Lower leg skin (tissue), 4 donors: ENCODE data around the gene DUSP5. TPM values are rescaled to one million over a fixed set of nuclear protein-coding genes. Genes with fewer than 3 reads are reported as not detected.

Experiments
- DNase-seq, 2 donors: peaks; one replicate each; pipeline ENCODE4 v3.0.0-alpha.2; 2019; ENCODE audit warnings: low spot score in 2 of 2
- H3K4me3 ChIP-seq: fragments of 200-600 bp; sonication (generic); 2 replicates; pipeline ENCODE4 v1.5.1; 2017; ENCODE audit warnings: mild to moderate bottlenecking, low read depth; ENCODE audit not compliant: poor library complexity, severe bottlenecking
- CTCF ChIP-seq, 3 donors: fragments of 450-650 bp; IDR thresholded peaks; one replicate each; pipeline ENCODE4 v1.5.1; 2016; ENCODE audit warnings: antibody characterized with exemption in 3 of 3, mild to moderate bottlenecking in 3 of 3, moderate library complexity in 2 of 3
- POLR2A ChIP-seq, 2 donors: fragments of 450-650 bp; IDR thresholded peaks; one replicate each; pipeline ENCODE4 v1.6.1; 2016 to 2017; ENCODE audit warnings: antibody characterized with exemption in 2 of 2, mild to moderate bottlenecking in 1 of 2, moderate library complexity in 1 of 2
- WGBS, 2 donors: methylation state at CpG; one replicate each; pipeline ENCODE4 v1.1.5; 2018; 5-methylcytosine and 5-hydroxymethylcytosine counted together
- intact Hi-C: fragments of 100-400 bp; cut with DNase I; formaldehyde crosslinking; loops from one replicate; pipeline ENCODE4 v1.15.0; 2023; ENCODE audit warnings: low total_unique reads
- total RNA-seq, 4 donors: library from RNA; depleted of rRNA; stranded (reverse); fragments of >200 nt; gene quantifications; one replicate each; pipeline ENCODE4 v1.1.0, GENCODE V29; 2016

DUSP5 gene
- total RNA-seq, 4 donors from 2014 or later: 29.8 to 57.2 (median 32.9) TPM

- WGBS, 2 donors: 50 to 55% methylated on average over 3 of the region's 3 CpGs
- no peak for TF ChIP-seq POLR2A (IDR thresholded peaks at IDR 0.05)
- no peak for TF ChIP-seq CTCF (IDR thresholded peaks at IDR 0.05)
- no peak for DNase-seq
- intact Hi-C loops: no loop called here
- no peak overlapping the region for H3K4me3 ChIP-seq
Measured at GRCh38 chr10:110533149-110533548, 35.4 kb downstream of the DUSP5 start.

DNA sequence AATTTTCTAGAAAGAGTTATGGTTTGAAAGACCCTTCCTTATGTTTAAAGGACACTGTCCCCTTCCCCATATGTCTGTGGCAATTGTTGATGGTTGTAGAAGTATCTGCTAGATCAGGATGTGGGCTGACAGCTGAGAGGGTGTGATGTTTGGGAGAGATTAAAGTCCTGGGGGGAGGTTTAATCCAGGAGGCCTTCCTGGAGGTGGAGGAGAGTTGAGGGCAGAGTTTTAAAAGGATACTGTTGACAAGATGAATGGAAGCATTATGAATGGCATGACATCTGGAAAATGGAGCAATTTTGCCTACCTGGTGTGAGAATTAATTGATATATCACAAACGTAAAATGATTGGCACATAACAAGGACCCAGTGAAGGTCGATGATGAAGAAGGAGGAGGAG lies 36.9 kb downstream of the DUSP5 start:
- WGBS, 2 donors: 79 to 86% methylated on average over 2 of the region's 2 CpGs
- TF ChIP-seq POLR2A (IDR thresholded peaks at IDR 0.05) (no peak), CTCF (IDR thresholded peaks at IDR 0.05) (no peak)
- intact Hi-C loops: no loop called here
- DNase-seq: no peak
- H3K4me3 ChIP-seq: no peak overlapping the region

DNA sequence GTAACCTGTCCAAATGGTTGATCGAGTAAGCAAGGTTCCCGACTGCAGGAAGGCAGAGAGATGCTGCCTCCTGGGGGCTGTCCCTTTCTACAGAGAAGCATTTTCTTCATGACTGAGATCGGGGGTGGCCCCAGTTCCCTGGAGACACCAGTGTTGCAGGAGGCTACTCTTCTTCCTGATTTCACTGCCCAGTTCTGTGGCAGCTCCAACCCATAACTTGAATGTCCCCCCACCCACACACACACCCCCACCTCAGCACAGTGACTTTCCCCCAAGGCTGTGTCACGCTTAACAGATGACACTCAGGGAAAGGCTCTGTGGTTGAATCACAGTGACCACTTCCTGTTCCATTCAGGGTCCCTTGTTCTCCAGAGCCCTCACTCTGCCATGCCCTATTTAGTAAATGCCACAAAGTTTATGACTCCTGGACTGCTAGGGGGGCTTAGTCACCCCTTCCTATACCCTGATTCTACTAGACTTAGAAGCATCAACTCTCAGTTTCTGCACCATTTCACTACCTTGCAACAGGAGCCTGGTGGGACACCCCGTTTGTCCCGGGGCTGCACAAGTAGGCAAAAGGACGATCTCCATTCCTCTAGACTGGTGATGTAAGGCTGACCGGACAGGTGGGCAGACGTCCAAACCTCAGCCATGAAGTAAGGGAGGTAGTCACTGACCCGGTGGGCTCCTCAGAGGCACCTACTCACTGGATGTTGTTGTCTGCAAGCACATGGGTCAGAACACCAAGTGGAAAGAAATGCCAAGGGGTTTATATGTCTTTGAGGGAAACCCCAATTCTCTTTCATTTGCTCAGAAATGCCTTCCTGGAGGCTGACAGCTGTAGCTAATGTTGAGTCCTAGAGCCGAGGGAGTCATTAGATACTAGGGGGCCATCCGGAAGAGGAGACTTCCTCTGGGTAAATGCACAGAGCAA lies 38.5 kb downstream of the DUSP5 start:
- TF ChIP-seq POLR2A (IDR thresholded peaks at IDR 0.05) (no peak), CTCF (IDR thresholded peaks at IDR 0.05) (no peak)
- intact Hi-C loops: no loop called here
- 52 to 58% methylated on average over 12 of the region's 12 CpGs for WGBS, 2 donors
- DNase-seq: no peak
- H3K4me3 ChIP-seq: no peak overlapping the region

DNA sequence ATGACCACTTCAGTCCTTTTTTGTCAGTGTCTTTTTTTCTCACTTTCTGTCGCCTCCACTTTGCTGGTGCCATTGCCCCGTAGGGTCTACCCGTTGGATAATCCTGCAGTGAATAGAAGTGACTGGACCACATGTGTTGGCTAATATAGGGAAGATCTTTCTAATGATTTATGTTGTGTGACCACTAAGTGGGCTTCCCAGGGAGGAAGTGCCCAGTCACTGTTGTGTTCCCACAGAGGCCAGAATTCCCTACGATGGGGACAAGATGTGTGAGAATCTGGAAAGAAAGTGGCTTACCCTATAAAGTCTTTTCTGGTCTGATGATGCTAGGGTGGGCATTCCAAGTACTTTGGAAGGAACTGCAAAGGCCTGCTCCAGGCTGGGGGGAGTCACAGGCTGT lies 41.4 kb downstream of the DUSP5 start:
- TF ChIP-seq POLR2A (IDR thresholded peaks at IDR 0.05): no peak
- no peak for TF ChIP-seq CTCF (IDR thresholded peaks at IDR 0.05)
- 85 to 88% methylated on average over 4 of the region's 4 CpGs for WGBS, 2 donors
- no peak for DNase-seq
- H3K4me3 ChIP-seq: no peak overlapping the region
- intact Hi-C loops: no loop called here

- no peak overlapping the region for H3K4me3 ChIP-seq
- 93 to 100% methylated on average over 1 of the region's 1 CpG for WGBS, 2 donors
- no peak for TF ChIP-seq CTCF (IDR thresholded peaks at IDR 0.05)
- TF ChIP-seq POLR2A (IDR thresholded peaks at IDR 0.05): no peak
- no peak for DNase-seq
- intact Hi-C loops: no loop called here
Measured at GRCh38 chr10:110540031-110540430, 42.3 kb downstream of the DUSP5 start.
